NCI-H2171 (cell line): Measurements from ENCODE around the gene ZNF101.

Experiments
- DNase-seq: peaks from one replicate; lab custom pipeline; 2025; lab: John Stamatoyannopoulos, UW

ZNF101 gene

GRCh38 chr19:19668230-19669012 lies at the start of gene ZNF101:
TSS of gene ZNF101 (plus strand) at chr19:19668839. CDS start at chr19:19668964, 125 bp downstream.
- DNase-seq = peak; percentile 91

- DNase-seq = no peak
These were observed 49.3 kb upstream of the ZNF101 start for GRCh38 chr19:19619181-19619848.

GRCh38 chr19:19619849-19620210 lies 48.8 kb upstream of the ZNF101 start:
- no peak for DNase-seq

GRCh38 chr19:19623383-19623782 lies 45.3 kb upstream of the ZNF101 start:
- DNase-seq = no peak

- DNase-seq = no peak
These were observed 44.5 kb upstream of the ZNF101 start for GRCh38 chr19:19624032-19624570.

GRCh38 chr19:19626516-19627472 lies 41.8 kb upstream of the ZNF101 start:
- no peak for DNase-seq

- DNase-seq = peak; percentile 74
These were observed 40.8 kb upstream of the ZNF101 start, which contains the start of gene LPAR2 for GRCh38 chr19:19627621-19628500. TSS of gene LPAR2 (minus strand) at chr19:19628220. CDS start at chr19:19627275, 945 bp downstream.

- peak; percentile 77 for DNase-seq
These were observed 40.0 kb upstream of the ZNF101 start for GRCh38 chr19:19628501-19629134.

- DNase-seq = no peak
These were observed 38.6 kb upstream of the ZNF101 start for GRCh38 chr19:19630062-19630414.

GRCh38 chr19:19630426-19630825 lies 38.2 kb upstream of the ZNF101 start:
- DNase-seq = no peak

- DNase-seq = no peak
These were observed 37.3 kb upstream of the ZNF101 start for GRCh38 chr19:19631346-19631745.

- no peak for DNase-seq
These were observed 36.0 kb upstream of the ZNF101 start for GRCh38 chr19:19632661-19633060.

- no peak for DNase-seq
These were observed 34.7 kb upstream of the ZNF101 start for GRCh38 chr19:19633711-19634515.

GRCh38 chr19:19634516-19635312 lies 33.9 kb upstream of the ZNF101 start:
- DNase-seq = no peak

GRCh38 chr19:19635313-19635702 lies 33.3 kb upstream of the ZNF101 start:
- no peak for DNase-seq

GRCh38 chr19:19636573-19637185 lies 32.0 kb upstream of the ZNF101 start:
- no peak for DNase-seq

- no peak for DNase-seq
These were observed 31.5 kb upstream of the ZNF101 start for GRCh38 chr19:19637186-19637522.

GRCh38 chr19:19637523-19638251 lies 31.0 kb upstream of the ZNF101 start:
- no peak for DNase-seq
